ENCODE measurements around the gene CDH13.
A peak's percentile ranks its signal among the peaks of the same experiment; 100 is the strongest.

CDH13 gene

DNA sequence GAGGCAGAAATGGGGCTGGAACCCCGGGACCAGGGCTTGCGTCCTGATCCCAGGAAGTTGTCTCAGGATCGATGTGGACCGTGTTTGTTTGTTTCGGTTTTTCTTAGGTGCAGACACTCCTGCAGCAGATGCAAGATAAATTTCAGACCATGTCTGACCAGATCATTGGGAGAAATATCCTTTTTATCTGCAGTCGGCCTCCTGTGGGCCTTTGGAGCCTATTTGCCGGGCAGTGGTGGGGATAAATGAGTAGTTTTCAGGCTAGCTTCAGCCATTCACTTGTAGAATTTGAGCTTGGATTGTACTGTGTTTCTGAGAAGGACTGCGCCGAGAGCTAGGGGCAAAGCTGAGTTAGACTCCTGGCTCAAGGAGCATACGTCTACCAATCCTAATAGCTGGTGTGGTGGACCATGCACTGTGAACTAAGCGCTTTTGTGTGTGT, 1181.8 kb downstream of the CDH13 start:
- DNase-seq (ENCODE audit: low read depth) = no peak

DNA sequence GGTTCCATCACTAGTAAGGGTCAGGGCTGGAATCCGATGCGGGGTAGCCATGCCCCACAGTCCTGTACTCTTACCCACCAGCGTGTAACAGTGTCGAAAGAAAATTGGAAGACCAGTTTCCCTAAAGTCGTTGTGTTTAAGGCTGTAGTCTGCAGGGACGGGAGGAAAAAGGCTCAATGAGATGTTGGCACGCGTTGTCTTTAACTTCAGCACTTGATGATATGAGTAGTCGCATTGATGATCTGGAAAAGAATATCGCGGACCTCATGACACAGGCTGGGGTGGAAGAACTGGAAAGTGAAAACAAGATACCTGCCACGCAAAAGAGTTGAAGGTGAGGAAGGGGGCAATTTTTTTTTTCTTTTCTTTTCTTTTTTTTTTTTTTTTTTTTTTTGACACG, 1182.3 kb downstream of the CDH13 start:
- DNase-seq (ENCODE audit: low read depth) = no peak

DNA sequence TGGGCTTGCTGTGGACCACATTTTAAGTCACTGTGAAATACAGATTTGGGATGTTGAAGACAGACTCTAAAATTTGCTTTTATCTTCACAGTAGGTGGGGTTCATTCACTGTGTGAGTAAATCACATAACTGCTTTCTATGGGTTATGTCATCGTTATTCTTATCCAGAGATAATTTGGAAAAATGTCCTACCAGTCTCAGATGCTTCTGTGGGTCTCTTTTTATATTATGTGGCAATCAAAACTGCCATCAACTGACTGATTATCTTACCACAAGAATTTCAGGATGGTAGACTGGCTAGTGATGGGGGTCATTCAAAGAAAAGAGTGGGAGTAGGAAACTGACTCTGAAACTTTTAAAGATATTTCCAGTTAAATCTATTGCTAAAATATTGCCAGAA, 1184.1 kb downstream of the CDH13 start:
- DNase-seq (ENCODE audit: low read depth) = no peak

DNA sequence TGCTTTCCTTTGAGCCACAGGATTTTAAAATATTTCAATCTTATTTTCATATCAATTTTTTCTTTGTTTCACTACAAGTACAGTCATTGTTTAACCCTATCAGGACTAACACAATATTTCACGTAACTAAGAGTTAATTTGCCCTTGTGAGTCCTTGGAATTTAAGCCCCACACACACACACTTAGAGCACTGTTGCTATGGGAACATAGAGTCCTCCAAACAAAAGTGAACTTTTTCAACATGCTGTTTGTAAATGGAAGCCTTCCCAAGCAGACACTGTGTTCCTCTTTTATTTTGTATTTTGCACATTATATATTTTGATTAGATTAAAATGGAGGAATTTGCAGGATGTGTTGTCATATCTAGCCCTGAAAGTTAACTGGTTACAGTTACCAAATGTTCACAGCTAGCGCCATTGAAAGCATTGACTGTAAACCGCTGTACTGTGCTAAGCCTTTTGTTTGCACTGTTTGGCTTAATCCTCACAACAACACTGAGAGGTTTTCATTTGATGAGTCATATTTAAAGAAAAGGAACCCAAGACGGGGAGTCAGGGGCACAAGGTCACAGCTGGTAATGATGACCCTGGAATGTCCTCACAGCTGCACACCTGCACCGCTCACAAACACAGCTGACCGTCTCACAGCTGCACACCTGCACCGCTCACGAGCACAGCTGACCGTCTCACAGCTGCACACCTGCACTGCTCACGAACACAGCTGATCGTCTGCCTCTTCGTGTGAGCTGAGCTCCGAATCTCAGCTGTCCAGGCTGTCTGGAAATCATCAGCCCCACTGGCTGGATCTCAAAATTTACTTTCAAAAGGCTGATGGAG, 1187.3 kb downstream of the CDH13 start:
- no peak for DNase-seq (ENCODE audit: low read depth)

DNA sequence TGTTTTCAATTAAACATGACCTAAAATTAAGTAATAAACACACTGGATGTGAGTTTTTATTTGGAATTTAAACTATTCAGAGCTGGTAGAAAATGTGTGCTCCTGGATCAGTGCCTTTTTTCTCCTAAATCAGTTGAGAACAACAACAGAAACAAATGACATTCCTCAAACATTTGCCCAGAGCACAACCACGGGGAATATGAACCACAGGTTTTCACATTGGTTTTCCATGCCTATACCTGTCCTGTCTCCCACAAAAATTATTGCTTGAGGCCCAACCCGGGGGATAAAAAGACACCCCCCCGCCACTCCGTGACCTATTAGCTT, 1187.9 kb downstream of the CDH13 start:
- no peak for DNase-seq (ENCODE audit: low read depth)

DNA sequence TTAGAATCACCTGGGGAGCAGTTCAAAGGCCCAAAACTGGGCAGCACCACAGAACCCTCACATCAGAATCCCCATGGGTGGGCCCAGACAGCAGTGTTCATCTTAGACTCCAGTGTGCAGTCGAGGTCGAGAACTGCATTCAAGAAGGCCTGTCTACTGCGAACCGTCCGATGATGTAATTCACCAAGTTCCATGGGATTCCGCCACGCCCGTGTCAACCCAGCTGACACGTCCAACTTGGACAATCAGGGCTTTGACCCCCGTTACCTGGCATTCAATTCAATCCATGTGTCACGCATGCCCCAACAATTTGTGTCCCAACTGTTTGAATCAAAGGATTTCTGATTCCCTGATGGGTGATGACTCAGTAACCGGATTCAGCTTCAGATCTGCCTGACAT, 1190.3 kb downstream of the CDH13 start:
- DNase-seq (ENCODE audit: low read depth) = no peak

DNA sequence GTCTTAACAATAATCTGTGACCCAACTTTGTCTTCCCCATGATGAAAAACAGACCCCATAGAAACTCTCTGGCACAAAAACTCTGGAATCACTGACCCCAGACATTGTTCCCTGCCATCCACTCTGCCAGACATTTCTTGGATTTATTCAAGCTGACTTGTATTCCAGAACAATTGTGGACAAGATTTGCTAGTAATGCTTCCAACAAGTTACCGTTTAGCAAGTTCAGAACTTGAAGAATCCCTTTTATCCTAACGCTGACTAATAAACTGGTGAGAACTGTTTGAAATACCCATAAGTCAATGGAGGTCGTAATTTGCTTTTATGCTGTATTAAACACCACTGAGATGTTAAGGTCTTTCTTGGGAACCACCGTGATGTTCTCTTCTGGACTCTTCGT, 1191.5 kb downstream of the CDH13 start:
- no peak for DNase-seq (ENCODE audit: low read depth)

DNA sequence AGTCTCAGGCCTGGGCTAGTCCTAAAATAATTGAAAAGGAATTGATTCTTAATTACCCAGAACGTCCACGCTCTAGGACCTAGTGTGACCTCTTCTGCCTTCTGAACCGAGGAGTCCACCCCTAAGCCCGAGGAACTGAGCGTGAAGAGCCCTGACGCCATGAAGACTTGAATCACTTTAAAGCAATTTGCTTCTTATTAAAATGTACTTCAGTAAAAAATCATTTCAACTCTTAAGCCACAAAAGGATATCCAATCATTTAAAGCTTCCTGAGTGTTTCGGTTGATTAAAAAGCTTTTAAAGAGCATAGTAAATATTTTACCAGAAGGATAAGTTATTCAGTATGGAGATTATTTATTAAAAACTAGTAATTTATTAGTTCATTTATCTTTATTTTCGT, 1192.6 kb downstream of the CDH13 start:
- DNase-seq (ENCODE audit: low read depth) = no peak

DNA sequence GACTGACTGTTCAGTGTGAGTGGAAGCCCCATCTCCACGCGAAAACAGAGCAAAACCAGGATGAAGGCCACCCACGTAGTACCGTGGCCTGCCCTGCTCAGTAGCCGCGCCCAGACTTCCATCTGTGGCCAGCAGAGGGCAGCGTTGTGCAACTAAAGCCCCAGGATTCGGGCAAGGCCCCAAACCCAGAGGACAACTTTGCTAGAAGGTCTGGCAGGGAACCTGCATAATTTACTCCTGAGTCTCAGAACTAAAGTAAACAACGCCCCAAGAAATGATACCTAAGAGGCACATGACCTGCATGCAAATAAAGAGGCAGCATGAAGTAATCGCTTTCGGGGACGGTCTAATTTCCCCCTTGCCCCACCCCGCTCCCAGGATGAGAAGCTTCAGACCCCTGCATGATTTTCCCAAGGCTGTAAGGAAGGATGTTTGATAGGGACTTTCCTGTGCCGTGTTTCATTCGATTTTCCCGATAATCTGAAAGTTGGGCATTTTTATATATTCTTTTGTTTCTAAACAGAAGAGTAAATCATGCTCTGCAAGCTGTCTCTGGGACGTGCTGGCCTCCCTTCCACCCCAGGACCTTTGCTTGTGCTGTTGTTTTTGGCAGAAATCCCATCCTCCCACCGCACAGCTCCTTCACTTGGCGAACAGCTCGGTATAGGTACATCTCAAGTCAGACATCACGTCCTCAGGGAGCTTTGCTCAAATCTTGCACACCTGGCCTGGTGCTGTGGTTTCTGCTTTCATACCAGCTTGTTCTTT, 1199.6 kb downstream of the CDH13 start:
- DNase-seq (ENCODE audit: low read depth) = peak; percentile 71

DNA sequence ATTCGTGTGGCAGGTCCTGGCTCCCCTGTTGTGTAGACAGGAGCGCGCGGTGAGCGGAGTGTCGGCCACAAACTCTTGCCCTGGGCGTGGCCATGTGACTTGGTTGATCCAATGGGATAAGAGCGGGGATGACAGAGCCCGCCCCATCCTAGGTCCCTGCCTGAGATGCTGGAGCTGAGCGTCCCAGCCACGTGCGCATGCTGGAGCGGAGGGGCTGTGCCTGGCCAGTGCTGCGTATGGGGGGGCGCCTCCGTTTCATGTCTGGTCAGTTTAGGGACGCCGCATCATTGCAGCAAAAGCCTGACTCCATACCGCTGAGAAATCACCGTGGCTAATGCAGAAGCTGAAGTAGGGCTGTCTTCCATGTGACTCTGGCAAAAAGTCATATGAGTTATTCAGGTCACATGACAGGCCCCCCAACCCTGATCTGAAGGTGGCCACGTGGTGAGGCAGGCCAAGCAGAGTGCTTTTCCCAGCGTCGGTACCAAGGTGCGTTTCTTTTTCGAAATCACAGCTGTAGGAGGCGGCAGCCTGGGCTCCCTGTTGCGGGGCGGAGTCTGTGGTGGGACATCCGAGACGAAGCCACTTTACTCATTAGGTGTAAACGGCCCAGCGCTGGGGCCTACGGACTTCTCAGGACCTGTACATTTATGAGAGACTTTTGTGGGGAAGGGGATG, 1203.5 kb downstream of the CDH13 start:
- no peak for DNase-seq (ENCODE audit: low read depth)

DNA sequence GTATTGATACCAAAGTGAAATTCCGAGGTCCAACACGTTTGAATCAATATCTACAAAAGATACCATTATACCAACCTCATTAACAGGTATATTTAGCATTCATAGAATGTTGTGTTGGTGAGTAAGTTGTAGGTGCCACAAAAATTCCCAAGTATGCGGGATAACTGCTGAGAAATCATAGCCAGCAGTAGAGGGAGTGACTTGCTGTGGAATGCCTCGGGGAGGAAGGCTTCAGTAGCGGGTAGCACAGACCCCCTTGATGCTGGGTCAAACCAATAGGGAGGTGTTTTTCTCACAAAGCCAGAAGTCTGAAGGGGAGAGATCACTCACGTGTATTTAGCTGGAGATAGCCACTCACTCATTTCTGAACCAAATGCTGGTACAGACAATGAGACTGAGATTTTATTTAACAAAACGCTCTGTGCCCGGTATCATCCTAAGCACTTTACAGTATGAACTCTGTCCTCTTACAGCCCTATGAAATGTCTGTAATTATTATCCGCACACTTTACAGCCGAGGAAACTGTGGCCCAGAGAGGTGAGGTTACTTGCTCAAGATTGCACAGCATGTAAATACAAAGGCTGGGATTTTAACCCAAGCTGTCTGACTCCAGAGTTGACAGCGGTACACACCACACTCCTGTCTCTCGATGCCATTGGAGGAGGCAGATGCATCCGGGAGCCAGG, 1204.1 kb downstream of the CDH13 start:
- DNase-seq (ENCODE audit: low read depth) = no peak

DNA sequence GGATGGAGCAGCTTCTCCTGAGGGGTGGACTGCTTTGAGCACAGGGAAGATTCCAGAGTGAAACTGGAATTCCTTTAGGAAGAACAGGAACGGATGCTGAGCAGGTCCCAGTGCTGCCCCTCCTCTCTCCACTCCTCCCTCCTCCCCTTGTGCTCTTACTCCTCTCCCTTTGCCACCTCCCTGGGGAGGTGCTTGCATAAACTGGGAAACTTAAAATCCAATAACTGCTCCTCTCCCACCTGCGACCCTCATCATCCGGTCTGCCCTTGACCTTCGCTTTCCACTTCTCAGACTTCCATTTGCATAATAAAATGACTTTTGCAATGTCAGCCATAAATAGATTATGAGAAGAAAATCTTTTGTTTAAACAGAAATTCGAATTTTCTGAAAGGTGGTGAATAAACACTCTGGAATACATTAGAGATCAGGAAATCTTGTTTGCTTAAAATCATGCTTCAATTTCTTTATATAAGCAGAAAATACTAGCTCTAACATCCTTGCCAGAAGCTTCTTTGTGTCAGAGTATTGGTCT, 1204.8 kb downstream of the CDH13 start:
- no peak for DNase-seq (ENCODE audit: low read depth)

DNA sequence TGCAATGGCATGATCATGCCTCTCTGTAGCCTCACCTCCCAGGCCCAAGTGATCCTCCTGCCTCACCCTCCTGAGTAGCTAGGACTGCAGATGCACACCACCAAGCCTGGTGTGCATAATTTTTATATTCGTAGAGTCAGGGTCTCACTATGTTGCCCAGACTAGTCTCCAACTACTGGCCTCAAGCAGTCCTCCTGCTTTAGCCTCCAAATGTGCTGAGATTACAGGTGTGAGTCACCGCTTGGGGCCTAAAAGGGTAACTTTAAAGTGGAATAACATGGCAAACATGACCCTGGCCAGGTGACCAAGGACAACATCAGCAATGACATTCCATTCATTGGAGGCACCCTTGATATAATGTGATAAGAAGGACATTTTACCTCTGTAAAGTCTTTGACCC, 1207.2 kb downstream of the CDH13 start:
- no peak for DNase-seq (ENCODE audit: low read depth)

DNA sequence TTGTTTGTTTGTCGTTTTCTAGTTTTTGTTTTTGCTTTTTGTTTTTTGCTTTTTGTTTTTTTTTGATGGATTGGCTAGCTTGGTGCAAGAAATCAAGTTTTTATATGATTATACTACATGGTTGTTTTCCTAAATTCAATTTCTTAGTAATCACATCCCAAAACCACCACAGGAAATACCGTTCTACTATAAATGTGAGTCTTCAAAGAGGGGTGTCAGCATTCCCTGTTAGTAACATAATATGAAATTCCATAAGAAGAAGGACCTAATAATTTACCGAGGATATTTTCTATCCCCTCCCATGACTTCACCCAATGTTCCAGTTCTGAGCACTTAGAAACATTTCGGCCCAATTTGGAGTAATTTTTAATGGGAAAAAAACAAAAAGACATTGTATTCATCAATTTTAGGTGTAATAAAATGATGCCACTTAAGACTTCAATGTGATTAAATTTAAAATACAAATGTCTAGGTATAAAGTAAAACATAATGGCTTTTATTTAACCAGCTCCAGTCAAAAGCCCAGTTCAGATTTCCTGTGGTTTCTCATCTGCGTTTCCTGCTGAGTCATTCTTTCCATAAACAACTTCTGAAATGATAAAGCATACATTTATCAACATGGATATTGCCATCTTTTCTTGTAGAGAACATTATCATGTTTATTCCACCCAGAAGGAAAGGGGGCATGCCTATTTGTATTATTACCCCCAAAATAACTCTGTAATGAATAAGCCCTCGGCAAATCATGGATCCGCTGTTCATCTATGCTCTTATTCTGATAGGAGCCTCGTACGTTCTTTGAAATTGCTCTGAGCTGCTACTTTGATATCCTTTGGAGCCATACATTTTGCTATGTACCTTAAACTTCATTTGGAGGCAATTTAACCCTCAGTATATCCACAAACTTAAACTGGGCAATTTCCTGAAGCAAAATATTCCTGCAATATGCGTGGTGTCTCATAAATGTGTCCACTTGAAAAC, 1209.1 kb downstream of the CDH13 start:
- no peak for DNase-seq (ENCODE audit: low read depth)

DNA sequence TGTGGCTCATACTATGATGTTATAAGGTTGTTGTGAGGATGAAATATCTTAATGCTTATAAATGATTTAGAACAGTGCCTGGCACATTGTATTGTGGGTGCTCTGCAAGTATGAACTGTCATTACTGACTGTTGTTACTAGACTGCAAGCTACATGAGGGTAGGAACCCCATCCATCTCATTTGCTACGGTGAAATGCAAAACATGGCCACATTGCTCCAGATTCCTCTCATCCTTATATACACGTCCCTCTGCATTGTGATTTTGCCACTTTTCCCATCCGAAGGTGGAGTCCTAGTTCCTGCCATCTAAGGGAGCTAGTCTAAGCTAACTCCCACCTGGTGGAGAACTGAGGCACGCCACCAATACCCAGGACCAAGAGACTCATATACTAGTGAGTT, 1210.8 kb downstream of the CDH13 start:
- DNase-seq (ENCODE audit: low read depth) = no peak

DNA sequence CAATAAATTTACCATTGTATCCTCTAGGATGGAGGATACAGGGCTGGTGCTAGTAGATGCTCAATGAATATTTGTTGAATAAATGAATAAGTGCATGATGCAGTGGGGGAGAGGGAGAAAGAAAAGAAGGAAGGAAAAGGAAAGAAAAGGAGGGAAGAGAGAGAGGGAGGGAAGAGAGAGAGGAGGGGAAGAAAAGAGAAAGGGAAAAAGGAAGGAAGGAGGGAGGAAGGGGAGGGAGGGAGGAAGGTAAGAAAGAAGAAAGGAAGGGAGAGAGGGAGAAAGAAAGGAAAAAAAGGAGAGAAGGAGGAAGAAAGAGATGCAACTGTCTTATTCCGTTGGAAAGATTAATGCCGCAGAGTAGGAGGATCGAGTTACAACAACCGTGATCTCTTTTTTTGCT, 1211.4 kb downstream of the CDH13 start:
- no peak for DNase-seq (ENCODE audit: low read depth)

DNA sequence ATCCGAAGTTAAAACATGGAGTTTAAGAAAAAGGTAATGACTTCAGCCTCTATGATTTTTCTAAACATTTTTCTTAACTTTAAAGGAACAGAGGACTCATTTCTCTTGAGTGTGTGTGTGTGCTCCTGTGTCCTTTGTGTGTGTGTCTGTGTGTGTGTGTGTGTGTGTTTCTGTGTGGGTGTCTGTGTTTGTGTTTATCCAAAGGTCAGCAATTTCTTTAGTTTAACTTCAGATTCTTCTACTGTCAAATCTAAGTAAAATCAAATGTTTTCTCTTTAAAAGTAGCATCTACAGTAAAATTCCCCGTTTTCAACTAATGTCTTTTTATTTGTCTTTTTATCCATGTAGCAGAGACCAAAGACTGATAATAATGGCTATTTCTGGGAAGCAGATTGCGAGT, 1212.8 kb downstream of the CDH13 start:
- DNase-seq (ENCODE audit: low read depth) = no peak

DNA sequence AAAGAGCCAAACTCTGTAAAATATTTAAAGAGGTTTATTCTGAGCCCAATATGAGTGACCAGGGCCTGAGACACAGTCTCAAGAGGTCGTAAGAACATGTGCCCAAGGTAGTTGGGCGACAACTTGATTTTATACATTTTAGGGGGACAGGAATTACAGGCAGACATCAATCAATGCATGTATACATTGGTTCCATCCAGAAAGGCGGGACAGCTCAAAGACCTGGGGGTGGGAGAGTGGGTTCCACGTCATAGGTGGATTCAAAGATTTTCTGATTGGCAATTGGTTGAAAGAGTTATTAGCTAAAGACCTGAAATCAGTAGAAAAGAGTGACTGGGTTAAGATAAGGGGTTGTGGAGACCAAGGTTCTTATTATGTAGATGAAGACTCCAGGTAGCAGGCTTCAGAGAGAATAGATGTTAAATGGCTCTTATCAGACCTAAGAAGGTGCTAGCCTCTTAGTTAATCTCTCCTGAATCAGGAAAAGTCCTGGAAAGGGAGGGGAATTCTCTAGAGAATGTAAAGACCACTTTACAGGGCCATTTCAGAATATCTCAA, 1213.4 kb downstream of the CDH13 start:
- no peak for DNase-seq (ENCODE audit: low read depth)

DNA sequence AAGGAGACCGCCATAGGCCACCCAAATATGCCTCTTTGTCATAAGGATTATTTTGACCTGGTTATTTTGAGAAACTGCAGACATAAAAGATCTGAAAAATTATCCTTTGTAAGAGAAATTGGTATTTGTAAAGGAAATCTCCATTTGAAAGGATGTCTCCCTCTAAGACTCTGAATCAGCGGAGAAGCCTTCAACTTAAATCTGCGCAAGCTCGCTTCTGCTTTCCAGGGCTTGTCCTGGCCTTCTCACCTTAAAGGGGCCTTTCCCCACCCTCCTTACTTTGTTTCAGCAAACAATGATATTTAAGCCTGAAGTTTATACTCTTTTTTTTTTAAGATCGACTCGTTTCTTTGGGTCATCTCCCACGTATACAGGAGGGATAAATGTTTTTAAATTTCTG, 1215.5 kb downstream of the CDH13 start:
- DNase-seq (ENCODE audit: low read depth) = no peak

DNA sequence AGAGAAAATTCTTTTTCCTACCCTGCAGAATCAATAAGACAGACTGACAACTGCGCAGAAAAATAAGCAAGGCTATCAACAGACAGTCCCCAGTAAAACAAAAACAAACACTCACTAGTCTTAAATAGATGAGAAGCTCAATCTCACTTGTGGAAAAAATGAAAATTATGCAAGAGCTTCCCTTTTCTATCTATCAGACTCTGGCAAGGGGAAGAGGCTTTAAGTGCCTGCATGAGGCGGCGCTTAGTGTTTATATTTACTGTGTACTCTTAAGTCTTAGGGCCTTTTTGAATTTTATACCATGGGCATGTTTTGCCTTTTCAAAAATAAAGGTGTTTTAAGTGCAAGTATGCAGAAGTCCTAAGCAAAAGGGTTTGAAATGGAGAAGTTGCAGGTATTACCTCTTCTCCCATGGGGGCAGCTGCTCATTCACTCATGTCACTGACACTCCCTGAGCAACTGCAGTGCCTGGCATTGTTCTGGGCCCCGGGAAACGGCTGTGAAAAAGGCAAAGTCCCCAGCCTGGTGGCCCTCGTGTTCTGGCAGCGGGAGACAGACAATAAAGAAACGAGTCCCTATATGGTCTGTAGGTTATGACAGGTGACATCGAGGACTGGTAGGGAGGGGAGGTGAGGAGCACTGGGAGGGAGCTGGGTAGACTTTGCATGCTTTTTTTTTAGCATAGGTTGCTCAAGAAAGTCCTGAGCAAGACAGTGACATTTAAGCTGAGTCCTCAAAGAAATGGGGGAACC, 1216.2 kb downstream of the CDH13 start:
- DNase-seq (ENCODE audit: low read depth) = no peak
